Body of pancreas (tissue), 4 donors: ENCODE results near the gene TMEM35A.

Experiments
- POLR2A ChIP-seq, 3 donors: fragments of 450-650 bp; IDR thresholded peaks; one replicate each; pipeline ENCODE4 v1.6.1; 2016; ENCODE audit warnings: antibody characterized with exemption in 3 of 3, mild to moderate bottlenecking in 2 of 3
- TF ChIP-seq, protein P1 (sequence below), 7 experiments: fragments of 450-650 bp in 4 of 7; fragments of 200-600 bp in 3 of 7; sonication (generic) in 3 of 7; IDR thresholded peaks; one replicate each; pipeline ENCODE4 v1.5.1; 2016 to 2019; ENCODE audit warnings: antibody characterized with exemption in 7 of 7

DNA sequence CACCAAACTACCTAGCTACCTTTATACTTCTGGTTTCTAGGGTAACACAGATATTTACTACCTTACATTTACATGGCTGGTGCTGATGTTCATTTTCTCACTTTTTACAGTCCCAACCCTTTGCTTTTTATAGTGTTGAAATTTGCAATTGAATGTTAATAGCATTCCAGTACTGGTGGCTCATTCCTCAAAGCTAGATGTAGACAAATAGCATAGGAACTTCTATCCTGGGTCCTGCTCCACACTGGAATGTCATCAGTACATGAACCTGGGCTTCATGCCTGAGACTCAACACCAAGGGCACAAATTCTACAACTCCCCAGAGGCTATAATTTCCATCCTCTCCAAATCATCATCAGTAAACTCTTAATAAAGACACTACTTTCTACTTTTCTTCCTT lies 16.5 kb upstream of the TMEM35A start:
- TF ChIP-seq, protein P1, sequence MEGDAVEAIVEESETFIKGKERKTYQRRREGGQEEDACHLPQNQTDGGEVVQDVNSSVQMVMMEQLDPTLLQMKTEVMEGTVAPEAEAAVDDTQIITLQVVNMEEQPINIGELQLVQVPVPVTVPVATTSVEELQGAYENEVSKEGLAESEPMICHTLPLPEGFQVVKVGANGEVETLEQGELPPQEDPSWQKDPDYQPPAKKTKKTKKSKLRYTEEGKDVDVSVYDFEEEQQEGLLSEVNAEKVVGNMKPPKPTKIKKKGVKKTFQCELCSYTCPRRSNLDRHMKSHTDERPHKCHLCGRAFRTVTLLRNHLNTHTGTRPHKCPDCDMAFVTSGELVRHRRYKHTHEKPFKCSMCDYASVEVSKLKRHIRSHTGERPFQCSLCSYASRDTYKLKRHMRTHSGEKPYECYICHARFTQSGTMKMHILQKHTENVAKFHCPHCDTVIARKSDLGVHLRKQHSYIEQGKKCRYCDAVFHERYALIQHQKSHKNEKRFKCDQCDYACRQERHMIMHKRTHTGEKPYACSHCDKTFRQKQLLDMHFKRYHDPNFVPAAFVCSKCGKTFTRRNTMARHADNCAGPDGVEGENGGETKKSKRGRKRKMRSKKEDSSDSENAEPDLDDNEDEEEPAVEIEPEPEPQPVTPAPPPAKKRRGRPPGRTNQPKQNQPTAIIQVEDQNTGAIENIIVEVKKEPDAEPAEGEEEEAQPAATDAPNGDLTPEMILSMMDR (IDR thresholded peaks at IDR 0.05) = no peak
- TF ChIP-seq POLR2A (IDR thresholded peaks at IDR 0.05) = no peak
